Keratinocyte (primary cell): ENCODE data around the gene NUDT12. TPM values are rescaled to one million over a fixed set of nuclear protein-coding genes. Genes with fewer than 3 reads are reported as not detected.

Source experiments
- DNase-seq: peaks from one replicate; pipeline ENCODE4 v3.0.0-alpha.2; 2011; ENCODE audit warnings: low read depth, missing footprints, low spot score
- FAIRE-seq: peaks from 2 replicates; lab custom pipeline; 2011; peaks lifted over from hg19 to GRCh38; lab: Jason Lieb, UNC
- H2AFZ ChIP-seq: 2 replicates; pipeline ENCODE4 v1.6.0; 2012; ENCODE audit warnings: low read length, control low read depth, inconsistent platforms; ENCODE audit not compliant: control insufficient read depth
- H3K27ac ChIP-seq: 2 replicates; pipeline ENCODE4 v1.5.1; 2011; ENCODE audit warnings: low read length; ENCODE audit not compliant: control insufficient read depth, insufficient read depth
- H3K27me3 ChIP-seq: 3 replicates; pipeline ENCODE4 v1.6.0; 2011; ENCODE audit warnings: low read length; ENCODE audit not compliant: control insufficient read depth, insufficient read depth; ENCODE audit errors: extremely low read depth
- H3K36me3 ChIP-seq, 2 experiments: 2 replicates in 1 of 2; 3 replicates in 1 of 2; pipeline ENCODE4 v1.5.1; 2011; ENCODE audit warnings: low read length in 2 of 2, mild to moderate bottlenecking in 1 of 2; ENCODE audit not compliant: control insufficient read depth in 2 of 2, insufficient read depth in 2 of 2; ENCODE audit errors: extremely low read depth in 1 of 2
- H3K4me1 ChIP-seq: 3 replicates; pipeline ENCODE4 v1.5.1; 2011; ENCODE audit warnings: low read length; ENCODE audit not compliant: control insufficient read depth, insufficient read depth; ENCODE audit errors: extremely low read depth
- H3K4me2 ChIP-seq: 3 replicates; pipeline ENCODE4 v1.6.0; 2011; ENCODE audit warnings: low read depth, low read length; ENCODE audit not compliant: control insufficient read depth, insufficient read depth; ENCODE audit errors: extremely low read depth
- H3K4me3 ChIP-seq, 3 experiments: fragments of 200-600 bp in 1 of 3; sonication (generic) in 1 of 3; 2 replicates in 2 of 3; 3 replicates in 1 of 3; pipeline ENCODE4 v1.5.1; 2011 to 2016; ENCODE audit warnings: low read length in 3 of 3, mild to moderate bottlenecking in 3 of 3, control low read depth in 2 of 3, inconsistent platforms in 1 of 3, low read depth in 1 of 3, mixed read lengths in 1 of 3, mixed run types in 1 of 3, moderate library complexity in 1 of 3; ENCODE audit not compliant: control insufficient read depth in 2 of 3, insufficient read depth in 2 of 3; ENCODE audit errors: extremely low read depth in 1 of 3
- H3K79me2 ChIP-seq: 2 replicates; pipeline ENCODE4 v1.6.0; 2012; ENCODE audit warnings: low read length; ENCODE audit not compliant: control insufficient read depth, insufficient read depth
- H3K9ac ChIP-seq: 3 replicates; pipeline ENCODE4 v1.6.0; 2011; ENCODE audit warnings: low read length; ENCODE audit not compliant: control insufficient read depth, insufficient read depth; ENCODE audit errors: extremely low read depth
- H3K9me1 ChIP-seq: 3 replicates; pipeline ENCODE4 v1.6.0; 2011; ENCODE audit warnings: low read length; ENCODE audit not compliant: control insufficient read depth, insufficient read depth; ENCODE audit errors: extremely low read depth
- H3K9me3 ChIP-seq: 2 replicates; pipeline ENCODE4 v1.5.1; 2012; ENCODE audit warnings: low read depth, low read length; ENCODE audit not compliant: control insufficient read depth
- H4K20me1 ChIP-seq: 3 replicates; pipeline ENCODE4 v1.6.0; 2011; ENCODE audit warnings: low read length; ENCODE audit not compliant: control insufficient read depth, insufficient read depth; ENCODE audit errors: extremely low read depth
- EZH2 ChIP-seq: IDR thresholded peaks from one replicate; pipeline ENCODE4 v1.6.1; 2012; ENCODE audit warnings: inconsistent platforms, mild to moderate bottlenecking, low read length, moderate library complexity
- dilution Hi-C: fragments of 300-500 bp; cut with MboI; formaldehyde crosslinking; loops from one replicate; pipeline ENCODE4 v1.7.0; 2020; ENCODE audit warnings: low sequenced_read_pairs; ENCODE audit not compliant: extremely low pct_ligation_motif_present
- polyA plus RNA-seq, 5 experiments: library from polyadenylated mRNA; depleted of rRNA in 3 of 5; stranded (reverse) in 3 of 5; stranded (forward) in 1 of 5; unstranded in 1 of 5; fragments of >200 nt; gene quantifications; 1 replicate in 1 of 5; 2 replicates in 3 of 5; 3 replicates in 1 of 5; pipeline versions ENCODE4 v1.2.1 to v1.2.3, GENCODE V29; 2011 to 2012; ENCODE audit warnings: missing spikeins in 2 of 5, low read depth in 1 of 5, low replicate concordance in 1 of 5
- TF ChIP-seq, protein P1 (sequence below), 3 experiments: IDR thresholded peaks in 1 of 3; conservative IDR thresholded peaks in 1 of 3; optimal IDR thresholded peaks in 1 of 3; 2 replicates in 2 of 3; 3 replicates in 1 of 3; pipeline versions ENCODE3 to v1.5.1; 2011; ENCODE audit warnings: low read length in 3 of 3, mild to moderate bottlenecking in 3 of 3, moderate library complexity in 2 of 3, control low read depth in 1 of 3, inconsistent platforms in 1 of 3; ENCODE audit not compliant: insufficient read depth in 2 of 3; ENCODE audit errors: extremely low read depth in 1 of 3

Gene NUDT12
- polyA plus RNA-seq, 1 donor (not counting 4 experiments of a cell fraction or from before 2014, with no cell fraction given), result 17.6 TPM

- dilution Hi-C loops, result no loop called here
- peak; percentile 45 for DNase-seq
Observed at GRCh38 chr5:103523319-103523718, 39.3 kb downstream of the NUDT12 start.

GRCh38 chr5:103522586-103522985, 40.0 kb downstream of the NUDT12 start:
- dilution Hi-C loops, result no loop called here
- H3K4me2 ChIP-seq, result peak overlapping the region; percentile 62

More at GRCh38 chr5:103523319-103523718, 39.3 kb downstream of the NUDT12 start:
- no peak overlapping the region for H3K4me3 ChIP-seq
- no peaks in the 10 kb centered on the region for H4K20me1 ChIP-seq
- H3K9ac ChIP-seq, result no peak overlapping the region
- no peaks in the 10 kb centered on the region for H3K36me3 ChIP-seq
- FAIRE-seq, result peak; percentile 81
- H3K4me1 ChIP-seq, result peaks cover 15% of the 10 kb centered on the region
- no peak for TF ChIP-seq EZH2
- TF ChIP-seq, protein P1, sequence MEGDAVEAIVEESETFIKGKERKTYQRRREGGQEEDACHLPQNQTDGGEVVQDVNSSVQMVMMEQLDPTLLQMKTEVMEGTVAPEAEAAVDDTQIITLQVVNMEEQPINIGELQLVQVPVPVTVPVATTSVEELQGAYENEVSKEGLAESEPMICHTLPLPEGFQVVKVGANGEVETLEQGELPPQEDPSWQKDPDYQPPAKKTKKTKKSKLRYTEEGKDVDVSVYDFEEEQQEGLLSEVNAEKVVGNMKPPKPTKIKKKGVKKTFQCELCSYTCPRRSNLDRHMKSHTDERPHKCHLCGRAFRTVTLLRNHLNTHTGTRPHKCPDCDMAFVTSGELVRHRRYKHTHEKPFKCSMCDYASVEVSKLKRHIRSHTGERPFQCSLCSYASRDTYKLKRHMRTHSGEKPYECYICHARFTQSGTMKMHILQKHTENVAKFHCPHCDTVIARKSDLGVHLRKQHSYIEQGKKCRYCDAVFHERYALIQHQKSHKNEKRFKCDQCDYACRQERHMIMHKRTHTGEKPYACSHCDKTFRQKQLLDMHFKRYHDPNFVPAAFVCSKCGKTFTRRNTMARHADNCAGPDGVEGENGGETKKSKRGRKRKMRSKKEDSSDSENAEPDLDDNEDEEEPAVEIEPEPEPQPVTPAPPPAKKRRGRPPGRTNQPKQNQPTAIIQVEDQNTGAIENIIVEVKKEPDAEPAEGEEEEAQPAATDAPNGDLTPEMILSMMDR (optimal IDR thresholded peaks at IDR 0.05 in 1 of 3, IDR thresholded peaks at IDR 0.05 in 1 of 3, conservative IDR thresholded peaks at IDR 0.05 in 1 of 3; ENCODE audit: extremely low read depth in 1 of 3, insufficient read depth in 2 of 3, low read length in 3 of 3), result no peak
- H3K79me2 ChIP-seq, result no peaks in the 10 kb centered on the region
- H3K9me3 ChIP-seq, result no peaks in the 10 kb centered on the region
- peak overlapping the region; percentile 70 for H3K27ac ChIP-seq
- H2AFZ ChIP-seq, result peak overlapping the region; percentile 48
- peak overlapping the region; percentile 62 for H3K4me2 ChIP-seq
- H3K27me3 ChIP-seq, result no peaks in the 10 kb centered on the region
- no peaks in the 10 kb centered on the region for H3K9me1 ChIP-seq

More at GRCh38 chr5:103522586-103522985, 40.0 kb downstream of the NUDT12 start:
- no peaks in the 10 kb centered on the region for H3K79me2 ChIP-seq
- H3K27me3 ChIP-seq, result no peaks in the 10 kb centered on the region
- no peaks in the 10 kb centered on the region for H4K20me1 ChIP-seq
- TF ChIP-seq EZH2, result no peak
- TF ChIP-seq, protein P1 (optimal IDR thresholded peaks at IDR 0.05 in 1 of 3, IDR thresholded peaks at IDR 0.05 in 1 of 3, conservative IDR thresholded peaks at IDR 0.05 in 1 of 3; ENCODE audit: extremely low read depth in 1 of 3, insufficient read depth in 2 of 3, low read length in 3 of 3), result no peak
- H3K4me3 ChIP-seq, result no peak overlapping the region
- peak overlapping the region; percentile 48 for H2AFZ ChIP-seq
- peaks cover 15% of the 10 kb centered on the region for H3K4me1 ChIP-seq
- no peak overlapping the region for H3K9ac ChIP-seq
- no peak for DNase-seq
- no peak for FAIRE-seq
- peak overlapping the region; percentile 70 for H3K27ac ChIP-seq
- H3K9me1 ChIP-seq, result no peaks in the 10 kb centered on the region
- H3K9me3 ChIP-seq, result no peaks in the 10 kb centered on the region
- no peaks in the 10 kb centered on the region for H3K36me3 ChIP-seq
